Measurements from ENCODE around the gene FYB2.

Gene FYB2

GRCh38 chr1:56849750-56850149 lies 30.5 kb upstream of the FYB2 start:
- Histone ChIP-seq H3K9me3 (replicated peaks; ENCODE audit: insufficient read depth, low read length) (no peaks in the 10 kb centered on the region), H3K9me2 (replicated peaks; ENCODE audit: insufficient read depth, low read length) (no peaks in the 10 kb centered on the region), H3K9ac (ENCODE audit: low read length) (no peak overlapping the region), H3K79me2 (ENCODE audit: low read length) (no peaks in the 10 kb centered on the region), H2AFZ (ENCODE audit: low read length) (no peak overlapping the region), H3K4me1 (ENCODE audit: low read length) (no peaks in the 10 kb centered on the region), H3K27me3 (replicated peaks; ENCODE audit: insufficient read depth, low read length) (no peaks in the 10 kb centered on the region), H3K4me3 (ENCODE audit: low read length) (no peak overlapping the region), H4K20me1 (ENCODE audit: insufficient read depth, low read length) (no peaks in the 10 kb centered on the region), H3K4me2 (ENCODE audit: low read depth, low read length) (no peak overlapping the region), H3K36me3 (replicated peaks; ENCODE audit: insufficient read depth, low read length) (no peaks in the 10 kb centered on the region), H3K27ac (ENCODE audit: low read length) (no peak overlapping the region), H3F3A (ENCODE audit: insufficient read depth, low read length) (no peaks in the 10 kb centered on the region)
- no peak for DNase-seq
- TF ChIP-seq EZH2phosphoT487 (IDR thresholded peaks at IDR 0.05; ENCODE audit: low read length) (no peak), EZH2 (optimal IDR thresholded peaks at IDR 0.05; ENCODE audit: low read depth, low read length) (no peak), CTCF (IDR thresholded peaks at IDR 0.05; ENCODE audit: low read length) (no peak)

- H2AFZ ChIP-seq (ENCODE audit: low read length): no peak overlapping the region
- H3K9me3 ChIP-seq (replicated peaks; ENCODE audit: insufficient read depth, low read length): no peaks in the 10 kb centered on the region
- H3K4me1 ChIP-seq (ENCODE audit: low read length): no peaks in the 10 kb centered on the region
- DNase-seq: no peak
- H3K79me2 ChIP-seq (ENCODE audit: low read length): no peaks in the 10 kb centered on the region
- TF ChIP-seq CTCF (IDR thresholded peaks at IDR 0.05; ENCODE audit: low read length): no peak
- TF ChIP-seq EZH2phosphoT487 (IDR thresholded peaks at IDR 0.05; ENCODE audit: low read length): no peak
- TF ChIP-seq EZH2 (optimal IDR thresholded peaks at IDR 0.05; ENCODE audit: low read depth, low read length): no peak
- H3F3A ChIP-seq (ENCODE audit: insufficient read depth, low read length): no peaks in the 10 kb centered on the region
- no peak overlapping the region for H3K9ac ChIP-seq (ENCODE audit: low read length)
- no peaks in the 10 kb centered on the region for H3K27me3 ChIP-seq (replicated peaks; ENCODE audit: insufficient read depth, low read length)
- H3K9me2 ChIP-seq (replicated peaks; ENCODE audit: insufficient read depth, low read length): no peaks in the 10 kb centered on the region
- H3K4me2 ChIP-seq (ENCODE audit: low read depth, low read length): no peak overlapping the region
- no peak overlapping the region for H3K4me3 ChIP-seq (ENCODE audit: low read length)
- H4K20me1 ChIP-seq (ENCODE audit: insufficient read depth, low read length): no peaks in the 10 kb centered on the region
- no peaks in the 10 kb centered on the region for H3K36me3 ChIP-seq (replicated peaks; ENCODE audit: insufficient read depth, low read length)
- no peak overlapping the region for H3K27ac ChIP-seq (ENCODE audit: low read length)
Measured at GRCh38 chr1:56845343-56845742, 26.1 kb upstream of the FYB2 start.

GRCh38 chr1:56844545-56845136 lies 25.4 kb upstream of the FYB2 start:
- Histone ChIP-seq H3K27me3 (replicated peaks; ENCODE audit: insufficient read depth, low read length) (no peaks in the 10 kb centered on the region), H3F3A (ENCODE audit: insufficient read depth, low read length) (no peaks in the 10 kb centered on the region), H3K9me2 (replicated peaks; ENCODE audit: insufficient read depth, low read length) (no peaks in the 10 kb centered on the region), H3K4me2 (ENCODE audit: low read depth, low read length) (no peak overlapping the region), H3K4me1 (ENCODE audit: low read length) (no peaks in the 10 kb centered on the region), H3K79me2 (ENCODE audit: low read length) (no peaks in the 10 kb centered on the region), H4K20me1 (ENCODE audit: insufficient read depth, low read length) (no peaks in the 10 kb centered on the region), H3K9ac (ENCODE audit: low read length) (no peak overlapping the region), H2AFZ (ENCODE audit: low read length) (no peak overlapping the region), H3K9me3 (replicated peaks; ENCODE audit: insufficient read depth, low read length) (no peaks in the 10 kb centered on the region), H3K27ac (ENCODE audit: low read length) (no peak overlapping the region), H3K4me3 (ENCODE audit: low read length) (no peak overlapping the region), H3K36me3 (replicated peaks; ENCODE audit: insufficient read depth, low read length) (no peaks in the 10 kb centered on the region)
- DNase-seq: no peak
- no peak for TF ChIP-seq CTCF (IDR thresholded peaks at IDR 0.05; ENCODE audit: low read length)
- no peak for TF ChIP-seq EZH2phosphoT487 (IDR thresholded peaks at IDR 0.05; ENCODE audit: low read length)
- no peak for TF ChIP-seq EZH2 (optimal IDR thresholded peaks at IDR 0.05; ENCODE audit: low read depth, low read length)

Data from MM.1S (cell line).